ENCODE measurements around the gene DPYSL5. TPM values are rescaled to one million over a fixed set of nuclear protein-coding genes. Genes with fewer than 3 reads are reported as not detected.

The DPYSL5 gene
- total RNA-seq, 1 donor from 2014 or later = 2.9 TPM

GRCh38 chr2:26941486-26941885 is 93.6 kb downstream of the DPYSL5 start:
- FAIRE-seq (no peak), DNase-seq (ENCODE audit: low read depth) (no peak)
- no peak overlapping the region for H3K9ac ChIP-seq (ENCODE audit: low read length)
- no peak overlapping the region for H3K4me3 Mint-ChIP-seq (ENCODE audit: unreplicated experiment)
- H3K9me3 Mint-ChIP-seq (ENCODE audit: unreplicated experiment) = peaks cover 1% of the 10 kb centered on the region
- peaks cover 42% of the 10 kb centered on the region for H3K27me3 Mint-ChIP-seq (ENCODE audit: low read depth, unreplicated experiment)
- TF ChIP-seq EZH2 (IDR thresholded peaks at IDR 0.05; ENCODE audit: insufficient read depth, low read length) (no peak), CTCF (IDR thresholded peaks at IDR 0.05; ENCODE audit: insufficient read depth, low read depth, low read length) (no peak)
- H3K27ac Mint-ChIP-seq (ENCODE audit: unreplicated experiment) = no peak overlapping the region
- H3K4me2 ChIP-seq (ENCODE audit: low read length) = no peak overlapping the region
- peaks cover 2% of the 10 kb centered on the region for H3K27me3 ChIP-seq (ENCODE audit: insufficient read depth, low read length)
- no peaks in the 10 kb centered on the region for H3K4me1 ChIP-seq (ENCODE audit: insufficient read depth, low read length)
- H4K20me1 ChIP-seq (ENCODE audit: insufficient read depth, low read length) = no peaks in the 10 kb centered on the region
- peaks cover 6% of the 10 kb centered on the region for H3K4me1 Mint-ChIP-seq (ENCODE audit: low read depth, unreplicated experiment)
- H3K9me3 ChIP-seq (ENCODE audit: insufficient read depth, low read depth, low read length) = no peaks in the 10 kb centered on the region
- no peaks in the 10 kb centered on the region for H3K36me3 Mint-ChIP-seq (ENCODE audit: low read depth, unreplicated experiment)
- no peak overlapping the region for H3K27ac ChIP-seq (ENCODE audit: low read depth, low read length)
- H2AFZ ChIP-seq (ENCODE audit: low read depth, low read length) = no peak overlapping the region
- H3K4me3 ChIP-seq (ENCODE audit: insufficient read depth, low read depth, low read length) = no peak overlapping the region
- no peaks in the 10 kb centered on the region for H3K36me3 ChIP-seq (ENCODE audit: insufficient read depth, low read length)
- H3K79me2 ChIP-seq (ENCODE audit: insufficient read depth, low read length) = no peaks in the 10 kb centered on the region

- Mint-ChIP-seq H3K27me3 (ENCODE audit: low read depth, unreplicated experiment) (peaks cover 46% of the 10 kb centered on the region), H3K9me3 (ENCODE audit: unreplicated experiment) (peaks cover 1% of the 10 kb centered on the region), H3K27ac (ENCODE audit: unreplicated experiment) (no peak overlapping the region), H3K4me3 (ENCODE audit: unreplicated experiment) (peak overlapping the region; percentile 23), H3K4me1 (ENCODE audit: low read depth, unreplicated experiment) (peaks cover 10% of the 10 kb centered on the region), H3K36me3 (ENCODE audit: low read depth, unreplicated experiment) (no peaks in the 10 kb centered on the region)
- peaks cover 4% of the 10 kb centered on the region for H3K27me3 ChIP-seq (ENCODE audit: insufficient read depth, low read length)
- H3K27ac ChIP-seq (ENCODE audit: low read depth, low read length) = no peak overlapping the region
- H3K9me3 ChIP-seq (ENCODE audit: insufficient read depth, low read depth, low read length) = no peaks in the 10 kb centered on the region
- H3K36me3 ChIP-seq (ENCODE audit: insufficient read depth, low read length) = no peaks in the 10 kb centered on the region
- peaks cover 4% of the 10 kb centered on the region for H3K4me1 ChIP-seq (ENCODE audit: insufficient read depth, low read length)
- DNase-seq (ENCODE audit: low read depth) = peak; percentile 8
- TF ChIP-seq EZH2 (IDR thresholded peaks at IDR 0.05; ENCODE audit: insufficient read depth, low read length) = no peak
- peak; percentile 69 for TF ChIP-seq CTCF (IDR thresholded peaks at IDR 0.05; ENCODE audit: insufficient read depth, low read depth, low read length)
- no peak overlapping the region for H3K9ac ChIP-seq (ENCODE audit: low read length)
- no peaks in the 10 kb centered on the region for H4K20me1 ChIP-seq (ENCODE audit: insufficient read depth, low read length)
- H3K4me2 ChIP-seq (ENCODE audit: low read length) = no peak overlapping the region
- no peak for FAIRE-seq
- H3K4me3 ChIP-seq (ENCODE audit: insufficient read depth, low read depth, low read length) = no peak overlapping the region
- H2AFZ ChIP-seq (ENCODE audit: low read depth, low read length) = no peak overlapping the region
- H3K79me2 ChIP-seq (ENCODE audit: insufficient read depth, low read length) = no peaks in the 10 kb centered on the region
Measured at GRCh38 chr2:26942543-26943295, 94.8 kb downstream of the DPYSL5 start.

Data from astrocyte (in vitro differentiated cells and primary cell).